ENCODE data around the gene COL27A1. TPM values are rescaled to one million over a fixed set of nuclear protein-coding genes. Genes with fewer than 3 reads are reported as not detected.

Gene COL27A1
- total RNA-seq, 2 experiments from 2014 or later: 8.4 to 9.7 TPM

- no peak for TF ChIP-seq CTCF (IDR thresholded peaks at IDR 0.05)
- DNase-seq: no peak
- no peak overlapping the region for H3K27ac Mint-ChIP-seq
- no peak overlapping the region for H3K4me3 Mint-ChIP-seq
- no peaks in the 10 kb centered on the region for H3K4me1 Mint-ChIP-seq (ENCODE audit: low read depth)
- ChIA-PET CTCF (interaction anchor here (2.2 kb wide), 1 partner anchor 230 kb away, joined by 6 read pairs; no protein-coding TSS in a partner anchor), POLR2A (no interaction called here)
- H3K9me3 Mint-ChIP-seq: no peaks in the 10 kb centered on the region
- no peaks in the 10 kb centered on the region for H3K27me3 Mint-ChIP-seq
- no peak for ATAC-seq
- intact Hi-C loops (cut with micrococcal nuclease): no loop called here
- H3K36me3 Mint-ChIP-seq (ENCODE audit: low read depth): no peaks in the 10 kb centered on the region
Measured at GRCh38 chr9:114312513-114312875, 157.2 kb downstream of the COL27A1 start.

GRCh38 chr9:114313186-114313585 is 157.8 kb downstream of the COL27A1 start:
- no peak for DNase-seq
- POLR2A ChIA-PET: no interaction called here
- peaks cover 5% of the 10 kb centered on the region for H3K4me1 Mint-ChIP-seq (ENCODE audit: low read depth)
- CTCF ChIA-PET: interaction anchor here (2.2 kb wide), 1 partner anchor 230 kb away, joined by 6 read pairs; no protein-coding TSS in a partner anchor
- intact Hi-C loops (cut with micrococcal nuclease): no loop called here
- H3K36me3 Mint-ChIP-seq (ENCODE audit: low read depth): no peaks in the 10 kb centered on the region
- ATAC-seq: no peak
- no peaks in the 10 kb centered on the region for H3K9me3 Mint-ChIP-seq
- no peak for TF ChIP-seq CTCF (IDR thresholded peaks at IDR 0.05)
- H3K27ac Mint-ChIP-seq: no peak overlapping the region
- peaks cover 2% of the 10 kb centered on the region for H3K27me3 Mint-ChIP-seq
- H3K4me3 Mint-ChIP-seq: no peak overlapping the region

GRCh38 chr9:114314256-114314867 is 159.0 kb downstream of the COL27A1 start:
- Mint-ChIP-seq H3K4me1 (ENCODE audit: low read depth) (peaks cover 6% of the 10 kb centered on the region), H3K36me3 (ENCODE audit: low read depth) (no peaks in the 10 kb centered on the region), H3K27ac (no peak overlapping the region), H3K4me3 (no peak overlapping the region), H3K9me3 (no peaks in the 10 kb centered on the region), H3K27me3 (peaks cover 5% of the 10 kb centered on the region)
- TF ChIP-seq CTCF (IDR thresholded peaks at IDR 0.05): no peak
- ATAC-seq (no peak), DNase-seq (no peak)
- CTCF ChIA-PET: interaction anchor here (2.2 kb wide), 1 partner anchor 232 kb away, joined by 6 read pairs; no protein-coding TSS in a partner anchor
- POLR2A ChIA-PET: no interaction called here
- intact Hi-C loops (cut with micrococcal nuclease): no loop called here

- CTCF ChIA-PET: interaction anchor here (2.2 kb wide), 1 partner anchor 232 kb away, joined by 6 read pairs; no protein-coding TSS in a partner anchor
- POLR2A ChIA-PET: no interaction called here
- ATAC-seq (no peak), DNase-seq (no peak)
- Mint-ChIP-seq H3K4me1 (ENCODE audit: low read depth) (peaks cover 6% of the 10 kb centered on the region), H3K27me3 (peaks cover 5% of the 10 kb centered on the region), H3K4me3 (no peak overlapping the region), H3K36me3 (ENCODE audit: low read depth) (no peaks in the 10 kb centered on the region), H3K27ac (no peak overlapping the region), H3K9me3 (no peaks in the 10 kb centered on the region)
- no peak for TF ChIP-seq CTCF (IDR thresholded peaks at IDR 0.05)
- intact Hi-C loops (cut with micrococcal nuclease): no loop called here
Measured at GRCh38 chr9:114314881-114315722, 159.8 kb downstream of the COL27A1 start.
